ENCODE measurements around the gene CACNA1B. TPM values are rescaled to one million over a fixed set of nuclear protein-coding genes. Genes with fewer than 3 reads are reported as not detected.

Gene CACNA1B
- total RNA-seq, 5 donors from 2014 or later (not counting 1 experiment from before 2014, with no cell fraction given), result 0.03 to 0.09 (median 0.03) TPM; not detected in 2

- Histone ChIP-seq H3K4me1 (ENCODE audit: control insufficient read depth in 1 of 2, extremely low read depth in 1 of 2, insufficient read depth in 2 of 2, low read length in 2 of 2) (no peaks in the 10 kb centered on the region), H3K27me3 (replicated peaks in 1 of 2; ENCODE audit: control insufficient read depth in 2 of 2, extremely low read depth in 1 of 2, insufficient read depth in 2 of 2, low read length in 1 of 2) (peaks cover 0 to 47% of the 10 kb centered on the region in 2 experiments), H3K27ac (ENCODE audit: low read length) (no peak overlapping the region), H3K4me3 (ENCODE audit: control insufficient read depth in 1 of 2, extremely low read depth in 1 of 2, low read length in 1 of 2) (no peak overlapping the region), H3K9me3 (no peaks in the 10 kb centered on the region), H3K36me3 (ENCODE audit: control insufficient read depth in 2 of 2, extremely low read depth in 1 of 2, insufficient read depth in 1 of 2, low read length in 1 of 2) (no peaks in the 10 kb centered on the region)
- ATAC-seq (replicated peaks in 1 of 4) (no peak), DNase-seq (no peak)
- Mint-ChIP-seq H3K9me3 (no peaks in the 10 kb centered on the region), H3K36me3 (no peaks in the 10 kb centered on the region), H3K4me1 (no peaks in the 10 kb centered on the region), H3K27me3 (peaks cover 12 to 13% of the 10 kb centered on the region in 2 donors), H3K27ac (no peak overlapping the region), H3K4me3 (no peak overlapping the region)
- WGBS (ENCODE audit: insufficient coverage), result 83% methylated on average over 9 of the region's 13 CpGs
- POLR2A ChIA-PET, result no interaction called here
- CTCF ChIA-PET, result no interaction called here
These were observed 40.2 kb downstream of the CACNA1B start for GRCh38 chr9:137917795-137918194.

GRCh38 chr9:137918331-137919094 is 40.9 kb downstream of the CACNA1B start:
- Mint-ChIP-seq H3K27me3 (peaks cover 12 to 13% of the 10 kb centered on the region in 2 donors), H3K27ac (no peak overlapping the region), H3K9me3 (no peaks in the 10 kb centered on the region), H3K4me1 (no peaks in the 10 kb centered on the region), H3K36me3 (no peaks in the 10 kb centered on the region), H3K4me3 (no peak overlapping the region)
- H3K27ac ChIP-seq (ENCODE audit: low read length), result no peak overlapping the region
- ATAC-seq (replicated peaks in 1 of 4) (no peak), DNase-seq (no peak)
- CTCF ChIA-PET, result no interaction called here
- no peaks in the 10 kb centered on the region for H3K9me3 ChIP-seq
- 76% methylated on average over 6 of the region's 9 CpGs for WGBS (ENCODE audit: insufficient coverage)
- POLR2A ChIA-PET, result interaction anchor here in 1 of 2 donors (0.6 kb wide), 1 partner anchor 240 kb away, joined by 8 read pairs; no protein-coding TSS in a partner anchor
- peaks cover 0 to 40% of the 10 kb centered on the region in 2 experiments for H3K27me3 ChIP-seq (replicated peaks in 1 of 2; ENCODE audit: control insufficient read depth in 2 of 2, extremely low read depth in 1 of 2, insufficient read depth in 2 of 2, low read length in 1 of 2)
- no peaks in the 10 kb centered on the region for H3K36me3 ChIP-seq (ENCODE audit: control insufficient read depth in 2 of 2, extremely low read depth in 1 of 2, insufficient read depth in 1 of 2, low read length in 1 of 2)
- H3K4me1 ChIP-seq (ENCODE audit: control insufficient read depth in 1 of 2, extremely low read depth in 1 of 2, insufficient read depth in 2 of 2, low read length in 2 of 2), result no peaks in the 10 kb centered on the region
- H3K4me3 ChIP-seq (ENCODE audit: control insufficient read depth in 1 of 2, extremely low read depth in 1 of 2, low read length in 1 of 2), result no peak overlapping the region

GRCh38 chr9:137919095-137919465 is 41.5 kb downstream of the CACNA1B start:
- H3K36me3 ChIP-seq (ENCODE audit: control insufficient read depth in 2 of 2, extremely low read depth in 1 of 2, insufficient read depth in 1 of 2, low read length in 1 of 2), result no peaks in the 10 kb centered on the region
- no peak overlapping the region for H3K27ac ChIP-seq (ENCODE audit: low read length)
- POLR2A ChIA-PET, result no interaction called here
- Mint-ChIP-seq H3K4me3 (no peak overlapping the region), H3K27me3 (peaks cover 12 to 13% of the 10 kb centered on the region in 2 donors), H3K9me3 (no peaks in the 10 kb centered on the region), H3K36me3 (no peaks in the 10 kb centered on the region), H3K27ac (no peak overlapping the region), H3K4me1 (no peaks in the 10 kb centered on the region)
- H3K4me1 ChIP-seq (ENCODE audit: control insufficient read depth in 1 of 2, extremely low read depth in 1 of 2, insufficient read depth in 2 of 2, low read length in 2 of 2), result no peaks in the 10 kb centered on the region
- 86% methylated on average over 9 of the region's 9 CpGs for WGBS (ENCODE audit: insufficient coverage)
- H3K9me3 ChIP-seq, result no peaks in the 10 kb centered on the region
- peaks cover 0 to 36% of the 10 kb centered on the region in 2 experiments for H3K27me3 ChIP-seq (replicated peaks in 1 of 2; ENCODE audit: control insufficient read depth in 2 of 2, extremely low read depth in 1 of 2, insufficient read depth in 2 of 2, low read length in 1 of 2)
- DNase-seq (no peak), ATAC-seq (replicated peaks in 1 of 4) (no peak)
- no peak overlapping the region for H3K4me3 ChIP-seq (ENCODE audit: control insufficient read depth in 1 of 2, extremely low read depth in 1 of 2, low read length in 1 of 2)
- CTCF ChIA-PET, result no interaction called here

- CTCF ChIA-PET, result no interaction called here
- Histone ChIP-seq H3K9me3 (no peaks in the 10 kb centered on the region), H3K27ac (ENCODE audit: low read length) (no peak overlapping the region), H3K4me3 (ENCODE audit: control insufficient read depth in 1 of 2, extremely low read depth in 1 of 2, low read length in 1 of 2) (no peak overlapping the region), H3K27me3 (replicated peaks in 1 of 2; ENCODE audit: control insufficient read depth in 2 of 2, extremely low read depth in 1 of 2, insufficient read depth in 2 of 2, low read length in 1 of 2) (peaks cover 0 to 32% of the 10 kb centered on the region in 2 experiments), H3K4me1 (ENCODE audit: control insufficient read depth in 1 of 2, extremely low read depth in 1 of 2, insufficient read depth in 2 of 2, low read length in 2 of 2) (no peaks in the 10 kb centered on the region), H3K36me3 (ENCODE audit: control insufficient read depth in 2 of 2, extremely low read depth in 1 of 2, insufficient read depth in 1 of 2, low read length in 1 of 2) (no peaks in the 10 kb centered on the region)
- DNase-seq (no peak), ATAC-seq (replicated peaks in 1 of 4) (no peak)
- Mint-ChIP-seq H3K4me3 (no peak overlapping the region), H3K27ac (no peak overlapping the region), H3K4me1 (peaks cover 0 to 2% (median 0%) of the 10 kb centered on the region in 3 donors), H3K9me3 (no peaks in the 10 kb centered on the region), H3K36me3 (no peaks in the 10 kb centered on the region), H3K27me3 (peaks cover 12 to 13% of the 10 kb centered on the region in 2 donors)
- POLR2A ChIA-PET, result no interaction called here
- WGBS (ENCODE audit: insufficient coverage), result 73% methylated on average over 12 of the region's 15 CpGs
These were observed 42.1 kb downstream of the CACNA1B start for GRCh38 chr9:137919649-137920141.

- ChIA-PET POLR2A (no interaction called here), CTCF (no interaction called here)
- ATAC-seq (replicated peaks in 1 of 4) (no peak), DNase-seq (no peak)
- H3K27me3 ChIP-seq (replicated peaks in 1 of 2; ENCODE audit: control insufficient read depth in 2 of 2, extremely low read depth in 1 of 2, insufficient read depth in 2 of 2, low read length in 1 of 2), result peaks cover 0 to 36% of the 10 kb centered on the region in 2 experiments
- peaks cover 0 to 2% (median 0%) of the 10 kb centered on the region in 3 donors for H3K4me1 Mint-ChIP-seq
- H3K36me3 Mint-ChIP-seq, result no peaks in the 10 kb centered on the region
- H3K36me3 ChIP-seq (ENCODE audit: control insufficient read depth in 2 of 2, extremely low read depth in 1 of 2, insufficient read depth in 1 of 2, low read length in 1 of 2), result no peaks in the 10 kb centered on the region
- 57% methylated on average over 1 of the region's 4 CpGs for WGBS (ENCODE audit: insufficient coverage)
- H3K4me3 ChIP-seq (ENCODE audit: control insufficient read depth in 1 of 2, extremely low read depth in 1 of 2, low read length in 1 of 2), result no peak overlapping the region
- peaks cover 12% of the 10 kb centered on the region in 2 donors for H3K27me3 Mint-ChIP-seq
- no peak overlapping the region for H3K27ac Mint-ChIP-seq
- no peak overlapping the region for H3K27ac ChIP-seq (ENCODE audit: low read length)
- H3K9me3 Mint-ChIP-seq, result no peaks in the 10 kb centered on the region
- H3K9me3 ChIP-seq, result no peaks in the 10 kb centered on the region
- H3K4me3 Mint-ChIP-seq, result no peak overlapping the region
- H3K4me1 ChIP-seq (ENCODE audit: control insufficient read depth in 1 of 2, extremely low read depth in 1 of 2, insufficient read depth in 2 of 2, low read length in 2 of 2), result no peaks in the 10 kb centered on the region
These were observed 43.2 kb downstream of the CACNA1B start for GRCh38 chr9:137920753-137921152.

- Histone ChIP-seq H3K4me3 (ENCODE audit: control insufficient read depth in 1 of 2, extremely low read depth in 1 of 2, low read length in 1 of 2) (no peak overlapping the region), H3K4me1 (ENCODE audit: control insufficient read depth in 1 of 2, extremely low read depth in 1 of 2, insufficient read depth in 2 of 2, low read length in 2 of 2) (no peaks in the 10 kb centered on the region), H3K27me3 (replicated peaks in 1 of 2; ENCODE audit: control insufficient read depth in 2 of 2, extremely low read depth in 1 of 2, insufficient read depth in 2 of 2, low read length in 1 of 2) (peaks cover 0 to 16% of the 10 kb centered on the region in 2 experiments), H3K36me3 (ENCODE audit: control insufficient read depth in 2 of 2, extremely low read depth in 1 of 2, insufficient read depth in 1 of 2, low read length in 1 of 2) (no peaks in the 10 kb centered on the region), H3K9me3 (no peaks in the 10 kb centered on the region), H3K27ac (ENCODE audit: low read length) (no peak overlapping the region)
- H3K27me3 Mint-ChIP-seq, result peaks cover 13 to 21% of the 10 kb centered on the region in 2 donors
- no peaks in the 10 kb centered on the region for H3K36me3 Mint-ChIP-seq
- 25% methylated on average over 1 of the region's 2 CpGs for WGBS (ENCODE audit: insufficient coverage)
- DNase-seq (no peak), ATAC-seq (replicated peaks in 1 of 4) (no peak)
- ChIA-PET CTCF (no interaction called here), POLR2A (no interaction called here)
- H3K4me1 Mint-ChIP-seq, result peaks cover 0 to 2% (median 0%) of the 10 kb centered on the region in 3 donors
- no peak overlapping the region for H3K4me3 Mint-ChIP-seq
- H3K9me3 Mint-ChIP-seq, result peaks cover 4 to 10% (median 4%) of the 10 kb centered on the region in 3 donors
- H3K27ac Mint-ChIP-seq, result no peak overlapping the region
These were observed 46.6 kb downstream of the CACNA1B start for GRCh38 chr9:137924169-137924568.

All from T-cell (primary cell).